HG03432 (cell line): ENCODE data around the gene BCL2A1.
"Not testable (repeated sequence)": the region's sequence is repeated elsewhere in the genome, so short reads cannot be mapped to it uniquely, and the experiment has no call there.

ENCODE experiments used
- ATAC-seq: cut with Tn5 transposase; IDR thresholded peaks from one replicate; pipeline ENCODE4 v1.9.1; 2021; ENCODE audit warnings: mild to moderate bottlenecking, moderate library complexity; ENCODE audit not compliant: unreplicated experiment

Gene BCL2A1

DNA sequence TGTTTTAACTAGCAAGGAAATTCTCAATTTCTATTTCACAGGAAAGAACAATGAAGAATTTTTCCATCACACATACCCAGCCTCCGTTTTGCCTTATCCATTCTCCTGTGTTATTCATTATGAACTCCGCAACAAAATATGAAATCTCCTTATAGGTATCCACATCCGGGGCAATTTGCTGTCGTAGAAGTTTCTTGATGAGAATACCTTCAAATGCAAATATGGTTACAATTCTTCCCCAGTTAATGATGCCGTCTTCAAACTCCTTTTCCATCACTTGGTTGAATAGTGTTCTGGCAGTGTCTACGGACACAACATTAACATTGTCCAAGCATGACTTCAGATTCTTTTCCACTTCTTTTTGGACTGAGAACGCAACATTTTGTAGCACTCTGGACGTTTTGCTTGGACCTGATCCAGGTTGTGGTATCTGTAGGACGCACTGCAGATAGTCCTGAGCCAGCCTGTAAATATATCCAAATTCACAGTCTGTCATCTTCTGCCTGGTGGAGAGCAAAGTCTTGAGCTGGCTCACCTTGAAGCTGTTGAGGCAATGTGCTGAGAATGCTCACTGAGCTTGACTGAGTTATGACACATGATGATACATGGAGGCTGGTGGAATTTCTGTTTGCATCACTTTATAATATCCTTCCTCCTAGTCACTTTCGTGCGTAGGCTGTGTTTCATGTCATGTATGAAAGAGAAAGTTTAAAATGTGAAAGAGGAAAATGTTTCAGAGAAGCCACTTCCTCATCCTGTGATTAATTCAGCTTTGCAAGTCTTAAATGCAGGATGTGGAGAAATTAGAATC is at the start of gene BCL2A1:
TSS of gene BCL2A1 (minus strand) at position 573 of the 811 bp plus-strand sequence. CDS start at position 496, 77 bp downstream.
- ATAC-seq: peak; percentile 62

DNA sequence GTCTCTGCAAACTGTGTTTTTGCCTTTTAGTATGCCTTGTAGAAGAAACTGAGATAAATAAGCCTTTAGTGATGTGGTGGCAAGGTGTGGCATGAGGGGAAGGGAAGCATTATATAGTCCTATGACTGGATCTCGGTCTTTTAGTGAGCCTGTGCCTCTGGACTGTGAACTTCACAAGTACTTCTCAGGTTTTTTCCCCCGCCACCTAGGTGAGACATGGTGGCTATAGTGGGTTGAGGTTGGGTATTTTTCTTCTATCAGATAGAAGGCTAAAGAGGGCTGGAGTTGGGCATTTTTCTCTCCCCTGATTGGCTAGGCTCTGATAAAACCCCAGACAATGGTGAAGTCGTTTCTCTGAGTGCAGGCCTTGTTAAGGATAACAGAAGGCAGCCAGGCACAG is 49.7 kb upstream of the BCL2A1 start:
- no peak for ATAC-seq

DNA sequence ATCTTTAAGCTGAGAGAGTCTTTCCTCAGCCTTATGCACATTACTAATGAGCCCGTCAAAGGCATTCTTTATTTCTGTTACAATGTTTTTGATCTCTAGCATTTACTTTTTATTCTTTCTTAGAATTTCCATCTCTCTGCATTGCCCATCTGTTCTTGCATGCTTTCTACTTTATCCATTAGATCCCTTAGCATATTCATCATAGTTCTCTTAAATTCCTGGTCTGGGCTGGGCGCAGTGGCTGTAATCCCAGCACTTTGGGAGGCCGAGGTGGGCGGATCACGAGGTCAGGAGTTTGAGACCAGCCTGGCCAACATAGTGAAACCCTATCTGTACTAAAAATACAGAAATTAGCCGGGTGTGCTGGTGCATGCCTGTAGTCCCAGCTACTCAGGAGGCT is 49.2 kb upstream of the BCL2A1 start:
- not testable (repeated sequence) for ATAC-seq

- no peak for ATAC-seq
Measured at GRCh38 chr15:80019168-80019745, 48.3 kb upstream of the BCL2A1 start.

- ATAC-seq: not testable (repeated sequence)
Measured at GRCh38 chr15:80017139-80017538, 46.1 kb upstream of the BCL2A1 start.

DNA sequence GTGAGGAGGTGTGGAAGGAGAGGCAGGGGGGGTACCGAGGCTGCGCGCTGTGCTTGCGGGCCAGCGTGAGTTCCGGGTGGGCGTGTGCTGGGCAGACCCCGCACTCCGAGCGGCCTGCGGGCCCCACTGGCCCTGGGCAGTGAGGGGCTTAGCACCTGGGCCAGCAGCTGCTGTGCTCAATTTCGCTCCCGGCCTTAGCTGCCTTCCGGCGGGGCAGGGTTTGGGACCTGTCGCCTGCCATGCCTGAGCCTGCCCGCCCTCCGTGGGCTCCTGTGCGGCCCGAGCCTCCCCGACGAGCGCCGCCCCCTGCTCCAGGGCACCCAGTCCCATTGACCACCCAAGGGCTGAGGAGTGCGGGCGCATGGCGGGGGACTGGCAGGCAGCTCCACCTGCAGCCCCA is 45.5 kb upstream of the BCL2A1 start:
- ATAC-seq: not testable (repeated sequence)

GRCh38 chr15:80015156-80015555 is 44.2 kb upstream of the BCL2A1 start:
- ATAC-seq: no peak

- ATAC-seq: not testable (repeated sequence)
Measured at GRCh38 chr15:80014186-80014585, 43.2 kb upstream of the BCL2A1 start.

- ATAC-seq: no peak
Measured at GRCh38 chr15:80012060-80012726, 41.2 kb upstream of the BCL2A1 start.

GRCh38 chr15:80011596-80011995 is 40.6 kb upstream of the BCL2A1 start:
- ATAC-seq: no peak

DNA sequence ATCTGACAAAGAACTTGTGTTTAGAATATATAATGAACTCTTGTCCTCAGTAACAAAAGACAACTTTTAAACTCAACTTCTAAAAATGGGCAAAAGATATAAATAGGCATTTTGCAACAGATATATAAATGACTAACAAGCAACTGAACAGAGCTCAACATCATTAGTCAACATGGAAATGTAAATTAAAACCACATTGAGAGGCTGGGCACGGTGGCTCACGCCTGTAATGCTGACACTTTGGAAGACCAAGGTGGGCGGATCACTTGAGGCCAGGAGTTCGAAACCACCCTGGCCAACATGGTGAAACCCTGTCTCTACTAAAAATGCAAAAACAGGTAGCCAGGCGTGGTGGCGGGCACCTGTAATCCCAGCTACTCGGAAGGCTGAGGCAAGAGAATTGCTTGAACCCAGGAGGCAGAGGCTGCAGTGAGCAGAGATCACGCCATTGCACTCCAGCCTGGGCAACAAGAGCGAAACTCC is 40.1 kb upstream of the BCL2A1 start:
- peak; percentile 52 for ATAC-seq

DNA sequence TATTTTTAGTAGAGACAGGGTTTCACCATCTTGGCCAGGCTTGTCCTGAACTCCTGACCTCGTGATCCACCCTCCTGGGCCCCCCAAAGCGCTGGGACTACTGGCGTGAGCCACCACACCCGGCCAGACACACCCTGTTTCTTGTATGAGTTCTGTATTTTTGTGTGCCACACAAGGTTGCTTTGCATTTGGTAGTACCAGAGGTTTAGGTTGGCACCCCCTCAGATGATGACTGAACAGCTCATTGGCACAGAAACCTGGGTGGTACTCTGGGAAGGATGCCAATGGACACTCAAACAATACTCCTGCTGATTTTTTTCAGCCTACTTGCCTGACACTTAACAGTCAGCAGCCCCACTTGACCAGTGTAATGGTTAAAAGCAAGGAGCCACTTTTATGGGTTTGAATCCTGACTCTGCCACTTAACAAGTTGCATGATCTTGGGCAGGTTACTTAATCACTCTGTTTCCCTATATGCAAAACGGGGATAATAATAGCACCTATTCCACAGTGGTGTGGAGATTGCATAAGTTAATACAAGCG is 39.2 kb upstream of the BCL2A1 start:
- peak; percentile 37 for ATAC-seq

GRCh38 chr15:80007532-80007931 is 36.5 kb upstream of the BCL2A1 start:
- ATAC-seq: no peak

DNA sequence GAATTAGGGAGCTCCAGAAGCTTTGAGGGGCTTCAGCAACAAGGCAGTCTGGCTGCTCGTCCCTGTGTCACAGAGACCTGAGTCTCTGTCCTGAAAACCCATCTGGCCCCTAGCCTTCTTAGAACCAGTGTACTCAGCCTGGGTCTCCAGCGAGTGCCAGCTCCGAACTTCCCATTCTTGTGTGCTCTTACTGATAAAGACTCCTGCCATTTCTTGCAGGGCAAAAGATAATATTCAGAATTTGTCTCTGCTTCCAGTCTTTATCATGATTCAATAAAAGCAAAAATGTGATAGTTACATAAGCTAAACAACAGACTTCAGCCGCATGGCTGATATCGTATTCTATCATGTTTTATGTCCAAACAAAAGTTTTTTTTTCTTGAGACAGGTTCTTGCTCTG is 36.0 kb upstream of the BCL2A1 start:
- ATAC-seq: no peak

DNA sequence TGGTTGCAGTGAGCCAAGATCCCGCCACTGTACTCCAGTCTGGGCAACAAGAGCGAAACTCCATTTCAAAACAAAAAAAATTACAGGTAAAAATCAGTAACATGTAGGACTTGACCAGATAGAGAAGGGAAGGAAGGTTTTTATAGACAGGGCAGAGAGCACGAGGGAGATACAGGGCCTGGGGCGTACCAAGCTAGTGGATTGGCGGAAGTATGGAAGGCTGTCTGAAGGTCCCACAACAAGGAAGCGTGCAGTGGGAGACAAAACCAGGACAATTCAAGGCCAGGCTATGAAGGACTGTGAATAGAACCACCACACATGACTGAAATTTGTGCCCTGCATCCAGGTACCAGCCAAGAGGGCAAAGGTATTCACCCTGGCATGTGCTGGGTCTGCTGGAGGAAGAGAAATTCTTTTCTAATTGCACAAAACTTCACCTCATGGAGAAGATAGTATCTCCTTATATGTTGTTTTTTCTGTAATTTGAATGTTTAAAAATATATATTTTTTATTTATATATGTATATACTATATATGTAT is 33.0 kb upstream of the BCL2A1 start:
- ATAC-seq: no peak

GRCh38 chr15:80003171-80003570 is 32.2 kb upstream of the BCL2A1 start:
- no peak for ATAC-seq

DNA sequence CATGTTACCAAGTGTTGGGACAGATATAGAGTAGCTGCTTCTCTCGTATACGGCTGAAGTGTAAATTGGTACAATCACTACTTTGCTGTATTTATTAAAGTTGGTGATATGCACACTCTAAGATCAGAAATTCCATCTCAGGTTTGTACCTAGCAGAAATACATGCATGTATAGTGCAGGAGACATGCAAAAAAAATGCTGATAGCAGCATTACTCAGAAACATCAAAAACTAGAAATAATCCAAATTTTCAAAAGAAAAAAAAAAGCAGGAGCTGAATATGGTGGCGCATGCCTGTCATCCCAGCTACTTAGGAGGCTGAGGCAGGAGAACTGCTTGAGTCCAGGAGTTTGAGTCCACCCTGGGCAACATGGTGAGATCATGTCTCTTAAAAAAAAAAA is 31.3 kb upstream of the BCL2A1 start:
- no peak for ATAC-seq

DNA sequence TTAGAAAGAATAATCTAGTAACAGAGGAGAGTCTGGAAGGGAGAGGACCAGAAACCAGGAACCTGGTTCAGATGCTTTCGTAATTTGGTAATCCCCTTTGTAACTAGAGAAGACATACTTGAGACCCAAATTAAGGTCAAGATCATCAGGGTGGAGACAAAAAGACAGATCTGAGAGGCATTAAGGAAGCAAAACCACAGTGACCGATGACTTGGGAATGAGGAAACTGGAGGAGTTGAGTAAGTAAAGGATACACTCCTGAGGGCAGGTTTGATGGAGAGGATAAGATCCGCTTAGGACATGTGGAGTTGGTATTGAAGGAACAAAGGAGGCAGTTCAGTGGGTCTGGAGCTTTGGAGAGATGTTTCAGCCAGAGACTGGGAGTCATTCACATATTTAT is 23.6 kb upstream of the BCL2A1 start:
- no peak for ATAC-seq

- ATAC-seq: no peak
Measured at GRCh38 chr15:79991826-79992225, 20.8 kb upstream of the BCL2A1 start.

DNA sequence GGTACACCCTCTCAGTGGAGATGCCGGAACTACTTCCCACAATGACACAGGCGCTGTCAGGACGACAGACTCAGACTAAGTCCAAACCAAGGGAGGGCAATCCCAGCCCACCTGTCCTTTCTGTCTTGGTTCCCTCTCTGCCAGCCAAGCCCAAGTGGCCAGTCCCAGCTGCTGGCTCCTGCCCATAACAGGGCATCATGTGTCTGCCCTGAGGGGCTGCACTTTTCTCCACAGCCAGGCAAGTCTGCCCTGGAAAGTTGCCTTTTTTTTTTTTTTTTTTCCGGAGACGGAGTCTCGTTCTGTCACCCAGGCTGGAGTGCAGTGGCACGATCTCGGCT is 20.0 kb upstream of the BCL2A1 start:
- ATAC-seq: no peak

DNA sequence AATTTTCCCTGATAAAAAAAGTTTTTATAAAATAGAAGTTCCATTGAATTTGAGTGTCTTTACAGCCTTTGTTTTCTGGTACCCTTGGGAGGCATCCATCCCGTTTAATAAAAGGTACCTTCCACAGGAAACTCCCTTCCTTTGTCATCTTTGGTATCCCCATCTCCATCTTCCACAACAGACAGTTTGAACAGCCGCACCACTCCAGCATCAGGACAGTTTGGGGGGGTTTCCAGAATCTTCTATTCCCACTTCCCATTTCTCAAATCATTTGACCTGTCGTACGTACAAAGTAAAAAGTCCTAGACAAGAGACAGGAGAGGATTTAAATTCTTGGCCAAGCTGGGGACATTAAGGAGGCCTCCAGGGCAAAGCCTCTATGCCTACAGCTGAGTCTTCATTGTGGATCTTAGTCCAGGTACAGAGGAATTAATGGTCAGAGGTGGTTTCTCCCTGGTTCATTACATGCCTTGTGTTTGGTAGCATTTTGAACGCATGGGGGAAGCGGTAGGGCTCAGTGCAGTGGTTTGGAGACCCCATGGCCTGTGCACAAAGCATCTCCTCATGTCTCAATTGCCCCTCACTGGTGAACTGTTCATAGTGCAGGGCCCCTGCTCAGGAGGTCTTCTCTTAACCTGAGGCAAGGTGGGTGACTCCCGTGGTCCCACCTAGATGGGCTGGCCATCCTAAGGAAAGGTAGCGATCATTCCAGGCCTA is 19.4 kb upstream of the BCL2A1 start:
- ATAC-seq: no peak
